Sigmoid colon (tissue), 7 donors: ENCODE measurements around the gene IL1A. TPM values are rescaled to one million over a fixed set of nuclear protein-coding genes. Genes with fewer than 3 reads are reported as not detected.

ENCODE experiments used
- DNase-seq: peaks from one replicate; pipeline ENCODE4 v3.0.0-alpha.2; 2019
- H3K27ac ChIP-seq, 4 donors: fragments of 200-600 bp; sonication (generic); one replicate each; pipeline ENCODE4 v1.5.1; 2016 to 2019; ENCODE audit warnings: mild to moderate bottlenecking in 1 of 4
- H3K27me3 ChIP-seq, 3 donors: fragments of 200-600 bp; sonication (generic); one replicate each; pipeline ENCODE4 v1.5.1; 2019; ENCODE audit warnings: mild to moderate bottlenecking in 1 of 3
- H3K36me3 ChIP-seq, 4 donors: fragments of 200-600 bp; sonication (generic); one replicate each; pipeline ENCODE4 v1.5.1; 2016 to 2019
- H3K4me1 ChIP-seq, 4 donors: fragments of 200-600 bp; sonication (generic); one replicate each; pipeline ENCODE4 v1.5.1; 2017 to 2019
- H3K4me3 ChIP-seq, 4 donors: fragments of 200-600 bp; sonication (generic); one replicate each; pipeline ENCODE4 v1.5.1; 2017 to 2019; ENCODE audit warnings: mild to moderate bottlenecking in 2 of 4, moderate library complexity in 1 of 4
- H3K9me3 ChIP-seq, 4 donors: fragments of 200-600 bp in 3 of 4; sonication (generic) in 3 of 4; one replicate each; pipeline versions ENCODE4 v1.5.1 to v1.6.1; 2013 to 2019
- EP300 ChIP-seq, 4 donors: sonication (generic); formaldehyde crosslinking; IDR thresholded peaks; one replicate each; pipeline ENCODE4 v1.6.1; 2017; ENCODE audit warnings: antibody characterized with exemption in 4 of 4
- POLR2A ChIP-seq, 2 donors: fragments of 450-650 bp; IDR thresholded peaks; one replicate each; pipeline ENCODE4 v1.6.1; 2016; ENCODE audit warnings: antibody characterized with exemption in 2 of 2, mild to moderate bottlenecking in 2 of 2, moderate library complexity in 2 of 2
- POLR2AphosphoS5 ChIP-seq, 4 donors: sonication (generic); formaldehyde crosslinking; IDR thresholded peaks; one replicate each; pipeline ENCODE4 v1.6.1; 2017; ENCODE audit warnings: antibody characterized with exemption in 4 of 4
- WGBS, 2 donors: extraction: QIAGEN DNeasy Blood & Tissue Kit; methylation state at CpG; one replicate each; pipeline ENCODE4 v1.1.7; 2013; 5-methylcytosine and 5-hydroxymethylcytosine counted together
- intact Hi-C: fragments of 100-400 bp; cut with DNase I; formaldehyde crosslinking; loops from one replicate; pipeline ENCODE4 v1.15.1; 2023
- polyA plus RNA-seq, 3 donors: library from polyadenylated mRNA; stranded (reverse); fragments of 200-250 nt; gene quantifications; one replicate each; pipeline ENCODE4 v1.2.3, GENCODE V29; 2013
- total RNA-seq, 4 donors: library from RNA; depleted of rRNA; stranded (reverse); fragments of >200 nt; gene quantifications; one replicate each; pipeline ENCODE4 v1.1.0, GENCODE V29; 2016
- TF ChIP-seq, protein P1 (sequence below), 4 experiments: fragments of 450-650 bp in 3 of 4; fragments of 200-600 bp in 1 of 4; IDR thresholded peaks; one replicate each; pipeline ENCODE4 v1.5.1; 2016 to 2019; ENCODE audit warnings: antibody characterized with exemption in 4 of 4, mild to moderate bottlenecking in 3 of 4, moderate library complexity in 2 of 4
- donor health status: healthy with polysubstance abuse.
- donor health status: Bipolar disorder and iron deficiency.
- donor health status: healthy.

IL1A gene
- total and polyA plus RNA-seq, 7 donors, result 0.46 to 0.73 TPM; not detected in 5

- no peak overlapping the region for H3K4me3 ChIP-seq
- no peaks in the 10 kb centered on the region for H3K4me1 ChIP-seq
- H3K9me3 ChIP-seq, result no peaks in the 10 kb centered on the region
- DNase-seq, result no peak
- TF ChIP-seq POLR2A (IDR thresholded peaks at IDR 0.05), result no peak
- TF ChIP-seq, protein P1, sequence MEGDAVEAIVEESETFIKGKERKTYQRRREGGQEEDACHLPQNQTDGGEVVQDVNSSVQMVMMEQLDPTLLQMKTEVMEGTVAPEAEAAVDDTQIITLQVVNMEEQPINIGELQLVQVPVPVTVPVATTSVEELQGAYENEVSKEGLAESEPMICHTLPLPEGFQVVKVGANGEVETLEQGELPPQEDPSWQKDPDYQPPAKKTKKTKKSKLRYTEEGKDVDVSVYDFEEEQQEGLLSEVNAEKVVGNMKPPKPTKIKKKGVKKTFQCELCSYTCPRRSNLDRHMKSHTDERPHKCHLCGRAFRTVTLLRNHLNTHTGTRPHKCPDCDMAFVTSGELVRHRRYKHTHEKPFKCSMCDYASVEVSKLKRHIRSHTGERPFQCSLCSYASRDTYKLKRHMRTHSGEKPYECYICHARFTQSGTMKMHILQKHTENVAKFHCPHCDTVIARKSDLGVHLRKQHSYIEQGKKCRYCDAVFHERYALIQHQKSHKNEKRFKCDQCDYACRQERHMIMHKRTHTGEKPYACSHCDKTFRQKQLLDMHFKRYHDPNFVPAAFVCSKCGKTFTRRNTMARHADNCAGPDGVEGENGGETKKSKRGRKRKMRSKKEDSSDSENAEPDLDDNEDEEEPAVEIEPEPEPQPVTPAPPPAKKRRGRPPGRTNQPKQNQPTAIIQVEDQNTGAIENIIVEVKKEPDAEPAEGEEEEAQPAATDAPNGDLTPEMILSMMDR (IDR thresholded peaks at IDR 0.05), result no peak
- TF ChIP-seq POLR2AphosphoS5 (IDR thresholded peaks at IDR 0.05), result no peak
- TF ChIP-seq EP300 (IDR thresholded peaks at IDR 0.05), result no peak
- no peaks in the 10 kb centered on the region for H3K36me3 ChIP-seq
- intact Hi-C loops, result no loop called here
- H3K27ac ChIP-seq, result no peak overlapping the region
- no peaks in the 10 kb centered on the region for H3K27me3 ChIP-seq
- 25 to 56% methylated on average over 4 of the region's 4 CpGs for WGBS, 2 donors
Observed at GRCh38 chr2:112733456-112733855, 50.8 kb downstream of the IL1A start.

- Histone ChIP-seq H3K27ac (no peak overlapping the region), H3K4me1 (peaks cover 0 to 7% (median 0%) of the 10 kb centered on the region in 4 donors), H3K36me3 (no peaks in the 10 kb centered on the region), H3K4me3 (no peak overlapping the region), H3K27me3 (no peaks in the 10 kb centered on the region), H3K9me3 (no peaks in the 10 kb centered on the region)
- no peak for DNase-seq
- TF ChIP-seq EP300 (IDR thresholded peaks at IDR 0.05), result no peak
- no peak for TF ChIP-seq POLR2A (IDR thresholded peaks at IDR 0.05)
- TF ChIP-seq POLR2AphosphoS5 (IDR thresholded peaks at IDR 0.05), result no peak
- TF ChIP-seq, protein P1 (IDR thresholded peaks at IDR 0.05), result no peak
- intact Hi-C loops, result no loop called here
- WGBS, 2 donors, result 88% methylated on average over 2 of the region's 2 CpGs
Observed at GRCh38 chr2:112731479-112731878, 52.8 kb downstream of the IL1A start.

DNA sequence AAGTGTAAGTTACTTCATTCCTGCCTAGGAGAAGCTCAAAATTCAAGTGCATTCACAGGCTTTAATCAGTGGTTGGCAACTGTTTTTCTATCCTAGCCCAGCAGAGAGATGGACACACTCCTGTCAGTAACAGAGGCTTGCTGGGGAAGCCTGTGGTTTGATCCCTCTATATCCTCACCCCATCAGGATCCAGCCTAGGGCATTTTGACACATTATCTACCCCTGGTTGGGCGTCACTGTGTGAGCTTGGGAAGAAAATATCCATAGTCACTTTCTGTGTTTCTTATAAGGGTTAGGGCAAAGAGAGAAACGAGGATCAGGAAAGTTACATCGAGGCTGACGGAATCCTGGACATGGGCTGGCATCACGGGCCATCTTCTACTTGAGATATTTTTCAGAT lies 53.5 kb downstream of the IL1A start:
- DNase-seq, result no peak
- TF ChIP-seq EP300 (IDR thresholded peaks at IDR 0.05) (no peak), POLR2A (IDR thresholded peaks at IDR 0.05) (no peak), POLR2AphosphoS5 (IDR thresholded peaks at IDR 0.05) (no peak)
- TF ChIP-seq, protein P1 (IDR thresholded peaks at IDR 0.05), result no peak
- WGBS, 2 donors, result 92 to 93% methylated on average over 5 of the region's 5 CpGs
- Histone ChIP-seq H3K27ac (no peak overlapping the region), H3K36me3 (no peaks in the 10 kb centered on the region), H3K4me3 (no peak overlapping the region), H3K27me3 (no peaks in the 10 kb centered on the region), H3K4me1 (peaks cover 0 to 7% (median 0%) of the 10 kb centered on the region in 4 donors), H3K9me3 (no peaks in the 10 kb centered on the region)
- intact Hi-C loops, result no loop called here

- DNase-seq, result no peak
- Histone ChIP-seq H3K4me1 (peaks cover 0 to 7% (median 0%) of the 10 kb centered on the region in 4 donors), H3K4me3 (no peak overlapping the region), H3K36me3 (no peaks in the 10 kb centered on the region), H3K9me3 (no peaks in the 10 kb centered on the region), H3K27me3 (no peaks in the 10 kb centered on the region), H3K27ac (no peak overlapping the region)
- 84 to 92% methylated on average over 8 of the region's 8 CpGs for WGBS, 2 donors
- TF ChIP-seq POLR2AphosphoS5 (IDR thresholded peaks at IDR 0.05) (no peak), POLR2A (IDR thresholded peaks at IDR 0.05) (no peak), EP300 (IDR thresholded peaks at IDR 0.05) (no peak)
- TF ChIP-seq, protein P1 (IDR thresholded peaks at IDR 0.05), result no peak
- intact Hi-C loops, result no loop called here
Observed at GRCh38 chr2:112730216-112730615, 54.1 kb downstream of the IL1A start.
